BJ (cell line): ENCODE results near the gene APEH. TPM values are rescaled to one million over a fixed set of nuclear protein-coding genes. Genes with fewer than 3 reads are reported as not detected.
"Not testable (repeated sequence)": the region's sequence is repeated elsewhere in the genome, so short reads cannot be mapped to it uniquely, and the experiment has no call there.

Experiments used
- CTCF ChIA-PET: fragments of 350-600 bp; formaldehyde crosslinking; extraction: SDS; loops from one replicate; lab custom pipeline; 2021; ENCODE audit warnings: antibody characterized with exemption, inconsistent platforms; lab: Yijun Ruan, JAX
- POLR2A ChIA-PET: fragments of 300-600 bp; sonication (Branson Sonifier 250); formaldehyde crosslinking; extraction: SDS; loops from one replicate; lab custom pipeline; 2021; ENCODE audit warnings: antibody characterized with exemption; lab: Charles Lee
- DNase-seq: peaks from one replicate; pipeline ENCODE4 v3.0.0-alpha.2; 2011; ENCODE audit warnings: low read depth
- H3K27me3 ChIP-seq: 2 replicates; pipeline ENCODE4 v1.6.0; 2011; ENCODE audit warnings: low read length; ENCODE audit not compliant: control insufficient read depth, insufficient read depth
- H3K36me3 ChIP-seq: 2 replicates; pipeline ENCODE4 v1.5.1; 2011; ENCODE audit warnings: low read length; ENCODE audit not compliant: control insufficient read depth, insufficient read depth
- H3K4me3 ChIP-seq: 2 replicates; pipeline ENCODE4 v1.5.1; 2011; ENCODE audit warnings: low read depth, mild to moderate bottlenecking, control low read depth, low read length
- CTCF ChIP-seq: IDR thresholded peaks from 2 replicates; pipeline ENCODE4 v1.5.1; 2011; ENCODE audit warnings: low read depth, mild to moderate bottlenecking, control low read depth, inconsistent platforms, low read length, moderate library complexity; ENCODE audit not compliant: insufficient read depth
- polyA plus RNA-seq: library from polyadenylated mRNA; depleted of rRNA; stranded (reverse); fragments of >200 nt; gene quantifications from 2 replicates; pipeline ENCODE4 v1.2.3, GENCODE V29; 2011

The APEH gene
- polyA plus RNA-seq, 1 experiment, result 165 TPM

GRCh38 chr3:49680493-49681231 lies 6.5 kb downstream of the APEH start:
- TF ChIP-seq CTCF, result no peak
- ChIA-PET POLR2A (no interaction called here), CTCF (interaction anchor here (1.5 kb wide), 1 partner anchor 9 kb away, joined by 4 read pairs; no protein-coding TSS in a partner anchor)
- Histone ChIP-seq H3K4me3 (no peak overlapping the region), H3K27me3 (no peaks in the 10 kb centered on the region), H3K36me3 (peaks cover 50% of the 10 kb centered on the region)
- DNase-seq, result no peak

GRCh38 chr3:49681232-49681522 lies 7.0 kb downstream of the APEH start:
- no peak for DNase-seq
- H3K27me3 ChIP-seq, result no peaks in the 10 kb centered on the region
- H3K36me3 ChIP-seq, result peaks cover 49% of the 10 kb centered on the region
- H3K4me3 ChIP-seq, result no peak overlapping the region
- no peak for TF ChIP-seq CTCF
- CTCF ChIA-PET, result interaction anchor here (1.5 to 2.4 kb wide), 2 partner anchors 10 to 142 kb away, joined by 4 to 10 read pairs; no protein-coding TSS in a partner anchor
- POLR2A ChIA-PET, result no interaction called here

GRCh38 chr3:49681543-49681942 lies 7.4 kb downstream of the APEH start:
- TF ChIP-seq CTCF, result no peak
- Histone ChIP-seq H3K27me3 (no peaks in the 10 kb centered on the region), H3K4me3 (no peak overlapping the region), H3K36me3 (peaks cover 46% of the 10 kb centered on the region)
- DNase-seq, result no peak
- CTCF ChIA-PET, result interaction anchor here (0.6 to 2.4 kb wide), 2 partner anchors 116 to 142 kb away, joined by 3 to 10 read pairs; no protein-coding TSS in a partner anchor
- POLR2A ChIA-PET, result no interaction called here

GRCh38 chr3:49683162-49683561 lies 9.0 kb downstream of the APEH start:
- Histone ChIP-seq H3K4me3 (no peak overlapping the region), H3K36me3 (peaks cover 35% of the 10 kb centered on the region), H3K27me3 (no peaks in the 10 kb centered on the region)
- no peak for DNase-seq
- POLR2A ChIA-PET, result no interaction called here
- CTCF ChIA-PET, result interaction anchor here (0.8 to 2.4 kb wide), 2 partner anchors 144 to 156 kb away, joined by 3 to 10 read pairs; no protein-coding TSS in a partner anchor
- no peak for TF ChIP-seq CTCF

GRCh38 chr3:49684453-49684852 lies 10.3 kb downstream of the APEH start:
- CTCF ChIA-PET, H3K27me3 ChIP-seq, DNase-seq, H3K4me3 ChIP-seq, POLR2A ChIA-PET: not testable (repeated sequence)
- H3K36me3 ChIP-seq, result peaks cover 25% of the 10 kb centered on the region

GRCh38 chr3:49685103-49685502 lies 11.0 kb downstream of the APEH start:
- POLR2A ChIA-PET, CTCF ChIA-PET, H3K27me3 ChIP-seq, H3K4me3 ChIP-seq, DNase-seq: not testable (repeated sequence)
- peaks cover 21% of the 10 kb centered on the region for H3K36me3 ChIP-seq

- POLR2A ChIA-PET, DNase-seq, H3K4me3 ChIP-seq, CTCF ChIA-PET, H3K27me3 ChIP-seq: not testable (repeated sequence)
- peaks cover 15% of the 10 kb centered on the region for H3K36me3 ChIP-seq
These were observed 11.7 kb downstream of the APEH start for GRCh38 chr3:49685846-49686245.

- CTCF ChIA-PET, POLR2A ChIA-PET, DNase-seq, H3K27me3 ChIP-seq: not testable (repeated sequence)
- Histone ChIP-seq H3K4me3 (peak overlapping the region; percentile 13), H3K36me3 (peaks cover 15% of the 10 kb centered on the region)
These were observed 12.2 kb downstream of the APEH start for GRCh38 chr3:49686346-49686745.

GRCh38 chr3:49686769-49687423 lies 12.7 kb downstream of the APEH start:
- Histone ChIP-seq H3K36me3 (peaks cover 15% of the 10 kb centered on the region), H3K4me3 (peak overlapping the region; percentile 6; the same call in 1 of the 2 replicates)
- H3K27me3 ChIP-seq, DNase-seq, CTCF ChIA-PET, POLR2A ChIA-PET: not testable (repeated sequence)
